ENCODE measurements around the gene NAA30.
A peak's percentile ranks its signal among the peaks of the same experiment; 100 is the strongest.

NAA30 gene

GRCh38 chr14:57383125-57383745 is 7.2 kb upstream of the NAA30 start:
- TF ChIP-seq ZFX (IDR thresholded peaks at IDR 0.05) = no peak
- TF ChIP-seq CTCF (conservative IDR thresholded peaks at IDR 0.05) = no peak

GRCh38 chr14:57388067-57388466 is 2.3 kb upstream of the NAA30 start:
- TF ChIP-seq ZFX (IDR thresholded peaks at IDR 0.05) (no peak), CTCF (conservative IDR thresholded peaks at IDR 0.05) (no peak)
- no peak overlapping the region for H3K27ac ChIP-seq

More at GRCh38 chr14:57383125-57383745, 7.2 kb upstream of the NAA30 start:
- no peak overlapping the region for H3K27ac ChIP-seq

GRCh38 chr14:57389646-57390036 is 745 bp upstream of the NAA30 start:
- TF ChIP-seq ZFX (IDR thresholded peaks at IDR 0.05) (no peak), CTCF (conservative IDR thresholded peaks at IDR 0.05) (no peak)
- peak overlapping the region; percentile 81 for H3K27ac ChIP-seq

- peak; percentile 97 for TF ChIP-seq ZFX (IDR thresholded peaks at IDR 0.05)
- TF ChIP-seq CTCF (conservative IDR thresholded peaks at IDR 0.05) = no peak
- peak overlapping the region; percentile 81 for H3K27ac ChIP-seq
These were observed 575 bp downstream of the NAA30 start for GRCh38 chr14:57390806-57391516.

- TF ChIP-seq ZFX (IDR thresholded peaks at IDR 0.05) = no peak
- TF ChIP-seq CTCF (conservative IDR thresholded peaks at IDR 0.05) = no peak
- H3K27ac ChIP-seq = peak overlapping the region; percentile 81
These were observed 1.3 kb downstream of the NAA30 start for GRCh38 chr14:57391517-57392195.

GRCh38 chr14:57392830-57393229 is 2.4 kb downstream of the NAA30 start:
- no peak overlapping the region for H3K27ac ChIP-seq
- TF ChIP-seq CTCF (conservative IDR thresholded peaks at IDR 0.05) (no peak), ZFX (IDR thresholded peaks at IDR 0.05) (no peak)

Data from C4-2B (cell line).